GM18498 (cell line): ENCODE results near the gene PDGFA.

Experiments
- ATAC-seq: cut with Tn5 transposase; IDR thresholded peaks from one replicate; pipeline ENCODE4 v1.9.1; 2021; ENCODE audit warnings: mild to moderate bottlenecking, moderate library complexity; ENCODE audit not compliant: unreplicated experiment

PDGFA gene

GRCh38 chr7:491958-492713 is 27.5 kb downstream of the PDGFA start:
- ATAC-seq: no peak

- ATAC-seq: no peak
These were observed 28.2 kb downstream of the PDGFA start for GRCh38 chr7:491292-491957.

- no peak for ATAC-seq
These were observed 29.0 kb downstream of the PDGFA start for GRCh38 chr7:490461-491291.

- no peak for ATAC-seq
These were observed 29.8 kb downstream of the PDGFA start for GRCh38 chr7:489876-490275.

GRCh38 chr7:486216-486743 is 33.4 kb downstream of the PDGFA start:
- ATAC-seq: no peak

GRCh38 chr7:485188-486081 is 34.2 kb downstream of the PDGFA start:
- no peak for ATAC-seq

GRCh38 chr7:484356-485101 is 35.1 kb downstream of the PDGFA start:
- no peak for ATAC-seq

- ATAC-seq: no peak
These were observed 35.8 kb downstream of the PDGFA start for GRCh38 chr7:483656-484355.

GRCh38 chr7:482521-483083 is 37.0 kb downstream of the PDGFA start:
- no peak for ATAC-seq

GRCh38 chr7:481219-481930 is 38.3 kb downstream of the PDGFA start:
- no peak for ATAC-seq

- no peak for ATAC-seq
These were observed 39.0 kb downstream of the PDGFA start for GRCh38 chr7:480531-481218.

- ATAC-seq: no peak
These were observed 39.6 kb downstream of the PDGFA start for GRCh38 chr7:479948-480499.

GRCh38 chr7:479115-479947 is 40.3 kb downstream of the PDGFA start:
- ATAC-seq: no peak

GRCh38 chr7:477626-478220 is 41.9 kb downstream of the PDGFA start:
- no peak for ATAC-seq

GRCh38 chr7:476736-477360 is 42.8 kb downstream of the PDGFA start:
- ATAC-seq: no peak
